HL-60/S4 treated with retinoic acid at 250 ng/mL for 4 days and 3 days (cell line): ENCODE data around the gene SLC38A3.
"Not testable (repeated sequence)": the region's sequence is repeated elsewhere in the genome, so short reads cannot be mapped to it uniquely, and the experiment has no call there.

Source experiments
- in situ Hi-C: fragments of 300-500 bp; cut with MboI; formaldehyde crosslinking; loops from 2 replicates; pipeline ENCODE4 v1.7.0; 2022; ENCODE audit warnings: low sequenced_read_pairs

SLC38A3 gene

GRCh38 chr3:50230104-50230793, 25.2 kb downstream of the SLC38A3 start:
- in situ Hi-C loops = no loop called here

GRCh38 chr3:50230794-50231125, 25.7 kb downstream of the SLC38A3 start:
- in situ Hi-C loops = no loop called here

- in situ Hi-C loops = no loop called here
These were observed 26.5 kb downstream of the SLC38A3 start for GRCh38 chr3:50231581-50231980.

GRCh38 chr3:50232303-50232702, 27.2 kb downstream of the SLC38A3 start:
- in situ Hi-C loops = no loop called here

GRCh38 chr3:50233176-50233575, 28.1 kb downstream of the SLC38A3 start:
- in situ Hi-C loops = no loop called here

GRCh38 chr3:50235716-50236483, 30.8 kb downstream of the SLC38A3 start, which contains the start of gene GNAI2:
Gene GNAI2 (plus strand): TSS chr3:50236204. CDS start chr3:50236336, 132 bp downstream.
- in situ Hi-C loops = no loop called here

GRCh38 chr3:50236484-50237132, 31.5 kb downstream of the SLC38A3 start:
- in situ Hi-C loops = no loop called here

- in situ Hi-C loops = no loop called here
These were observed 32.1 kb downstream of the SLC38A3 start for GRCh38 chr3:50237133-50237651.

GRCh38 chr3:50237754-50238548, 32.9 kb downstream of the SLC38A3 start:
- in situ Hi-C loops = no loop called here

GRCh38 chr3:50238549-50239026, 33.5 kb downstream of the SLC38A3 start:
- in situ Hi-C loops = no loop called here

- in situ Hi-C loops = no loop called here
These were observed 34.6 kb downstream of the SLC38A3 start for GRCh38 chr3:50239649-50240048.

- in situ Hi-C loops = no loop called here
These were observed 36.1 kb downstream of the SLC38A3 start for GRCh38 chr3:50241163-50241562.

GRCh38 chr3:50241713-50242380, 36.8 kb downstream of the SLC38A3 start:
- in situ Hi-C loops = no loop called here

GRCh38 chr3:50242381-50242770, 37.3 kb downstream of the SLC38A3 start:
- in situ Hi-C loops = no loop called here

GRCh38 chr3:50242851-50243542, 37.9 kb downstream of the SLC38A3 start:
- in situ Hi-C loops = no loop called here

- in situ Hi-C loops = no loop called here
These were observed 38.4 kb downstream of the SLC38A3 start for GRCh38 chr3:50243543-50243895.

GRCh38 chr3:50244813-50245212, 39.7 kb downstream of the SLC38A3 start:
- in situ Hi-C loops = not testable (repeated sequence)

GRCh38 chr3:50245251-50245745, 40.2 kb downstream of the SLC38A3 start:
- in situ Hi-C loops = no loop called here

GRCh38 chr3:50245831-50246516, 40.9 kb downstream of the SLC38A3 start:
- in situ Hi-C loops = no loop called here
